A673 (cell line): ENCODE results near the gene CLDN20. TPM values are rescaled to one million over a fixed set of nuclear protein-coding genes. Genes with fewer than 3 reads are reported as not detected.
A peak's percentile ranks its signal among the peaks of the same experiment; 100 is the strongest.

Source experiments
- BruUV-seq: library from RNA; stranded (reverse); fragments of 400-500 nt; replicated peaks from 2 replicates; lab custom pipeline; 2021; lab: Mats Ljungman, UMichigan
- CTCF ChIA-PET: fragments of 300-600 bp; sonication (Branson Sonifier 250); formaldehyde crosslinking; loops from one replicate; lab custom pipeline; 2022; ENCODE audit warnings: antibody characterized with exemption; lab: Charles Lee
- POLR2A ChIA-PET: fragments of 300-600 bp; sonication (Branson Sonifier 250); formaldehyde crosslinking; loops from one replicate; lab custom pipeline; 2022; ENCODE audit warnings: antibody characterized with exemption; ENCODE audit not compliant: low non-redundant PET; lab: Charles Lee
- DNase-seq: peaks from one replicate; pipeline ENCODE4 v3.0.0-alpha.2; 2015; ENCODE audit warnings: low spot score
- H3K27ac ChIP-seq: fragments of 200-600 bp; sonication (generic); 2 replicates; pipeline ENCODE4 v1.5.1; 2016; ENCODE audit warnings: mixed run types, low read depth, mild to moderate bottlenecking, mixed read lengths, antibody characterized with exemption, low read length; ENCODE audit not compliant: poor library complexity, severe bottlenecking
- H3K27me3 ChIP-seq: fragments of 200-600 bp; sonication (generic); replicated peaks from 2 replicates; pipeline ENCODE4 v1.6.1; 2017; ENCODE audit warnings: mixed run types, low read depth, mild to moderate bottlenecking, mixed read lengths, antibody characterized with exemption, low read length; ENCODE audit not compliant: insufficient read depth, poor library complexity
- H3K36me3 ChIP-seq: fragments of 200-600 bp; sonication (generic); 2 replicates; pipeline ENCODE4 v1.6.1; 2016; ENCODE audit warnings: mixed run types, mild to moderate bottlenecking, mixed read lengths, antibody characterized with exemption, low read length; ENCODE audit not compliant: insufficient read depth, poor library complexity, severe bottlenecking
- H3K4me1 ChIP-seq: fragments of 200-600 bp; sonication (generic); 2 replicates; pipeline ENCODE4 v1.6.1; 2017; ENCODE audit warnings: mixed run types, mild to moderate bottlenecking, mixed read lengths, antibody characterized with exemption, low read length; ENCODE audit not compliant: insufficient read depth, poor library complexity, severe bottlenecking
- H3K4me3 ChIP-seq: fragments of 200-600 bp; sonication (generic); 2 replicates; pipeline ENCODE4 v1.5.1; 2016; ENCODE audit warnings: low read depth, mixed run types, mild to moderate bottlenecking, mixed read lengths, low read length; ENCODE audit not compliant: poor library complexity, severe bottlenecking
- H3K9me3 ChIP-seq: fragments of 200-600 bp; sonication (generic); 2 replicates; pipeline ENCODE4 v1.6.1; 2016; ENCODE audit warnings: mixed run types, low read depth, mild to moderate bottlenecking, mixed read lengths, antibody characterized with exemption, low read length; ENCODE audit not compliant: poor library complexity, severe bottlenecking
- CTCF ChIP-seq: fragments of 300-800, 200-600 bp; sonication (generic); conservative IDR thresholded peaks from 2 replicates; pipeline ENCODE4 v1.5.1; 2017; ENCODE audit warnings: low read depth, mild to moderate bottlenecking, antibody characterized with exemption, low read length, moderate library complexity, mixed read lengths
- EZH2 ChIP-seq: fragments of 200-600 bp; sonication (generic); IDR thresholded peaks from 2 replicates; pipeline ENCODE4 v1.6.1; 2017; ENCODE audit warnings: borderline replicate concordance, low read depth, mild to moderate bottlenecking, mixed read lengths, antibody characterized with exemption, low read length; ENCODE audit not compliant: poor library complexity, severe bottlenecking
- intact Hi-C: fragments of 100-400 bp; cut with micrococcal nuclease; formaldehyde crosslinking; loops from one replicate; pipeline ENCODE4 v1.10.0; 2022; ENCODE audit not compliant: unreplicated experiment
- total RNA-seq: library from RNA; stranded (reverse); gene quantifications from 2 replicates; pipeline ENCODE4 v1.2.3, GENCODE V29; 2021

The CLDN20 gene
- total RNA-seq, 1 experiment from 2014 or later: not detected

GRCh38 chr6:155306958-155307357 lies 43.1 kb downstream of the CLDN20 start:
- Histone ChIP-seq H3K9me3 (no peaks in the 10 kb centered on the region), H3K36me3 (peaks cover 32% of the 10 kb centered on the region), H3K27me3 (no peaks in the 10 kb centered on the region), H3K4me1 (peaks cover 22% of the 10 kb centered on the region), H3K27ac (no peak overlapping the region), H3K4me3 (no peak overlapping the region)
- intact Hi-C loops: no loop called here
- no TSS peak for BruUV-seq
- POLR2A ChIA-PET: interaction anchor here (0.6 kb wide), 1 partner anchor 44 kb away, joined by 4 read pairs; no protein-coding TSS in a partner anchor
- CTCF ChIA-PET: no interaction called here
- DNase-seq: no peak
- TF ChIP-seq EZH2 (no peak), CTCF (no peak)

DNA sequence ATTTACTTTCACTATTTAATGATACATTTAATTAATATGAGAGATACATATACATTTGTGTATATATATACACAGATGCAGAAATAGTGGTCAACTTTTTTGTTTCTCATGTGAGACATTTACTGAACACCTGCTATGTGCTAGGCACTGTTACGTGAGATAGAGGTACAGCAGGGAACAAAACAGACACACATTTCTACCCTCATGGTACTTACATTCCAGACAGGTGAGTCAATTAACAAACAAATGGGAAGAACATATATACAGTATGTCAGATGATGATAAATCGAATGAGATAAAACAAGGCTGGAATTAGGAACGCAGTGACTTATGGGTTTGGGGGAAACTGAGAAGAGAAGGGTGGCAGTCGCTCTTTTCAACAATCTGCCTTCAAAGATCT lies 45.3 kb downstream of the CLDN20 start:
- peaks cover 17% of the 10 kb centered on the region for H3K4me1 ChIP-seq
- peaks cover 28% of the 10 kb centered on the region for H3K36me3 ChIP-seq
- BruUV-seq: no TSS peak
- no peaks in the 10 kb centered on the region for H3K9me3 ChIP-seq
- H3K27me3 ChIP-seq: no peaks in the 10 kb centered on the region
- H3K4me3 ChIP-seq: no peak overlapping the region
- intact Hi-C loops: no loop called here
- no peak overlapping the region for H3K27ac ChIP-seq
- CTCF ChIA-PET: no interaction called here
- POLR2A ChIA-PET: no interaction called here
- TF ChIP-seq EZH2 (no peak), CTCF (no peak)
- no peak for DNase-seq

DNA sequence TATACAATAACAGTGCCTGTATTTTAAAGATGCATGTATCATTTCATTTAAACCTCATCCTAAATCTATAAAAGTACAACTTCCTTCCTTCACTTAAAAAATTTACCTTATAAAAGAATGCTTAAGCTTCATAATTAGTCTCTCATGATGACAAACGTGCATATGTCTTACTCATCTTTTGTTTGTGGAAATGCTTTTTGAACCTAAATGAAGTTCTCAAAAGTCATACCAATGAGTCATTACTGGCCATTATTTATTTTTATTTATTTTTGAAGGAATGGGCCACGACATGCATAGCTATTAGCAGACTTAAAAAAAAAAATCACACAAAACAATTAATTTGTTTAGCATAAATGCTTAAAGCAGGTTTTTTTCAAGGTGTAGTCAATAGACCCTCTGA lies 46.8 kb downstream of the CLDN20 start:
- Histone ChIP-seq H3K27me3 (no peaks in the 10 kb centered on the region), H3K27ac (peak overlapping the region; percentile 45), H3K36me3 (peaks cover 21% of the 10 kb centered on the region), H3K9me3 (no peaks in the 10 kb centered on the region), H3K4me1 (peaks cover 21% of the 10 kb centered on the region), H3K4me3 (no peak overlapping the region)
- intact Hi-C loops: no loop called here
- no peak for TF ChIP-seq EZH2
- TF ChIP-seq CTCF: no peak
- no TSS peak for BruUV-seq
- POLR2A ChIA-PET: no interaction called here
- CTCF ChIA-PET: interaction anchor here (0.6 kb wide), 1 partner anchor 132 kb away, joined by 3 read pairs; no protein-coding TSS in a partner anchor
- DNase-seq: no peak
